HG02884 (cell line): Measurements from ENCODE around the gene PPP1R18.
"Not testable (repeated sequence)": the region's sequence is repeated elsewhere in the genome, so short reads cannot be mapped to it uniquely, and the experiment has no call there.

ENCODE experiments used
- ATAC-seq: cut with Tn5 transposase; IDR thresholded peaks from one replicate; pipeline ENCODE4 v1.9.1; 2021; ENCODE audit warnings: mild to moderate bottlenecking, moderate library complexity; ENCODE audit not compliant: unreplicated experiment

Gene PPP1R18

GRCh38 chr6:30686009-30686907 is at the start of gene PPP1R18:
Gene PPP1R18 (minus strand): TSS chr6:30686645. CDS start chr6:30686018, 627 bp downstream.
- ATAC-seq: no peak

- ATAC-seq: no peak
Measured at GRCh38 chr6:30735668-30736314, 49.3 kb upstream of the PPP1R18 start.

GRCh38 chr6:30732237-30732943 is 45.9 kb upstream of the PPP1R18 start:
- no peak for ATAC-seq

GRCh38 chr6:30730601-30731435 is 44.4 kb upstream of the PPP1R18 start:
- no peak for ATAC-seq

- no peak for ATAC-seq
Measured at GRCh38 chr6:30727920-30728553, 41.6 kb upstream of the PPP1R18 start.

GRCh38 chr6:30726506-30727413 is 40.3 kb upstream of the PPP1R18 start:
- no peak for ATAC-seq

GRCh38 chr6:30725713-30726505 is 39.5 kb upstream of the PPP1R18 start:
- no peak for ATAC-seq

GRCh38 chr6:30724906-30725667 is 38.6 kb upstream of the PPP1R18 start:
- no peak for ATAC-seq

- not testable (repeated sequence) for ATAC-seq
Measured at GRCh38 chr6:30723843-30724741, 37.6 kb upstream of the PPP1R18 start.

- not testable (repeated sequence) for ATAC-seq
Measured at GRCh38 chr6:30723159-30723842, 36.9 kb upstream of the PPP1R18 start.

- ATAC-seq: no peak
Measured at GRCh38 chr6:30722280-30723112, 36.1 kb upstream of the PPP1R18 start.

- not testable (repeated sequence) for ATAC-seq
Measured at GRCh38 chr6:30722025-30722279, 35.5 kb upstream of the PPP1R18 start.

- no peak for ATAC-seq
Measured at GRCh38 chr6:30721198-30722024, 35.0 kb upstream of the PPP1R18 start.

- ATAC-seq: no peak
Measured at GRCh38 chr6:30720738-30721197, 34.3 kb upstream of the PPP1R18 start.
